WERI-Rb-1 (cell line): ENCODE measurements around the gene DGCR8.

Experiments used
- DNase-seq: peaks from one replicate; pipeline ENCODE4 v3.0.0-alpha.2; 2020
- H3K27ac ChIP-seq: fragments of 250-450 bp; sonication (Bioruptor Pico); 2 replicates; pipeline ENCODE4 v1.5.1; 2020; ENCODE audit warnings: mild to moderate bottlenecking, moderate library complexity
- H3K27me3 ChIP-seq: fragments of 250-450 bp; sonication (Bioruptor Pico); 2 replicates; pipeline ENCODE4 v1.5.1; 2021; ENCODE audit warnings: mild to moderate bottlenecking, low read depth, moderate library complexity; ENCODE audit not compliant: insufficient read depth, severe bottlenecking
- H3K36me3 ChIP-seq: fragments of 250-450 bp; sonication (Bioruptor Pico); 2 replicates; pipeline ENCODE4 v1.5.1; 2020; ENCODE audit warnings: mild to moderate bottlenecking, moderate library complexity
- H3K4me3 ChIP-seq: 2 replicates; pipeline ENCODE4 v1.5.1; 2011; ENCODE audit warnings: low read depth, mild to moderate bottlenecking, control low read depth, low read length
- H3K9me3 ChIP-seq: fragments of 250-450 bp; sonication (Bioruptor Pico); 2 replicates; pipeline ENCODE4 v1.5.1; 2021; ENCODE audit warnings: mild to moderate bottlenecking, moderate library complexity; ENCODE audit not compliant: severe bottlenecking
- CTCF ChIP-seq: IDR thresholded peaks from 2 replicates; pipeline ENCODE4 v1.5.1; 2011; ENCODE audit warnings: low read depth, mild to moderate bottlenecking, control low read depth, inconsistent platforms, low read length

Gene DGCR8

GRCh38 chr22:20115691-20116375 is 35.8 kb downstream of the DGCR8 start, which contains the start of gene RANBP1:
TSS of gene RANBP1 (plus strand) at chr22:20116104. CDS start at chr22:20116185, 81 bp downstream.
- TF ChIP-seq CTCF, result no peak
- Histone ChIP-seq H3K36me3 (peaks cover 89% of the 10 kb centered on the region), H3K27me3 (no peaks in the 10 kb centered on the region), H3K4me3 (peak within 1 kb of the TSS; percentile 94), H3K9me3 (no peaks in the 10 kb centered on the region), H3K27ac (peak within 1 kb of the TSS; percentile 98)
- DNase-seq, result no peak

- peaks cover 89% of the 10 kb centered on the region for H3K36me3 ChIP-seq
- no peaks in the 10 kb centered on the region for H3K9me3 ChIP-seq
- peak overlapping the region; percentile 98 for H3K27ac ChIP-seq
- TF ChIP-seq CTCF, result no peak
- H3K4me3 ChIP-seq, result peak overlapping the region; percentile 94
- H3K27me3 ChIP-seq, result no peaks in the 10 kb centered on the region
- DNase-seq, result no peak
These were observed 36.4 kb downstream of the DGCR8 start for GRCh38 chr22:20116376-20116950.

GRCh38 chr22:20116951-20117632 is 37.1 kb downstream of the DGCR8 start, which contains the start of gene TRMT2A:
TSS of gene TRMT2A (minus strand) at chr22:20117226. CDS start at chr22:20116906, 320 bp downstream.
- H3K27me3 ChIP-seq, result no peaks in the 10 kb centered on the region
- H3K36me3 ChIP-seq, result peaks cover 89% of the 10 kb centered on the region
- H3K27ac ChIP-seq, result peak within 1 kb of the TSS; percentile 98
- TF ChIP-seq CTCF, result no peak
- peak; percentile 97 for DNase-seq
- H3K9me3 ChIP-seq, result no peaks in the 10 kb centered on the region
- peak within 1 kb of the TSS; percentile 98 for H3K4me3 ChIP-seq

GRCh38 chr22:20117633-20118299 is 37.7 kb downstream of the DGCR8 start:
- Histone ChIP-seq H3K4me3 (peak overlapping the region; percentile 98), H3K36me3 (peaks cover 87% of the 10 kb centered on the region), H3K27ac (peak overlapping the region; percentile 98), H3K9me3 (no peaks in the 10 kb centered on the region), H3K27me3 (no peaks in the 10 kb centered on the region)
- DNase-seq, result no peak
- no peak for TF ChIP-seq CTCF

GRCh38 chr22:20118300-20119020 is 38.4 kb downstream of the DGCR8 start:
- H3K4me3 ChIP-seq, result peak overlapping the region; percentile 98
- H3K9me3 ChIP-seq, result no peaks in the 10 kb centered on the region
- DNase-seq, result no peak
- no peaks in the 10 kb centered on the region for H3K27me3 ChIP-seq
- peaks cover 81% of the 10 kb centered on the region for H3K36me3 ChIP-seq
- peak overlapping the region; percentile 98 for H3K27ac ChIP-seq
- TF ChIP-seq CTCF, result no peak
